SW480 (cell line): ENCODE results near the gene MAP1LC3B.

Experiments
- DNase-seq: peaks from one replicate; pipeline ENCODE4 v3.0.0-alpha.2; 2016; ENCODE audit warnings: low spot score

The MAP1LC3B gene

DNA sequence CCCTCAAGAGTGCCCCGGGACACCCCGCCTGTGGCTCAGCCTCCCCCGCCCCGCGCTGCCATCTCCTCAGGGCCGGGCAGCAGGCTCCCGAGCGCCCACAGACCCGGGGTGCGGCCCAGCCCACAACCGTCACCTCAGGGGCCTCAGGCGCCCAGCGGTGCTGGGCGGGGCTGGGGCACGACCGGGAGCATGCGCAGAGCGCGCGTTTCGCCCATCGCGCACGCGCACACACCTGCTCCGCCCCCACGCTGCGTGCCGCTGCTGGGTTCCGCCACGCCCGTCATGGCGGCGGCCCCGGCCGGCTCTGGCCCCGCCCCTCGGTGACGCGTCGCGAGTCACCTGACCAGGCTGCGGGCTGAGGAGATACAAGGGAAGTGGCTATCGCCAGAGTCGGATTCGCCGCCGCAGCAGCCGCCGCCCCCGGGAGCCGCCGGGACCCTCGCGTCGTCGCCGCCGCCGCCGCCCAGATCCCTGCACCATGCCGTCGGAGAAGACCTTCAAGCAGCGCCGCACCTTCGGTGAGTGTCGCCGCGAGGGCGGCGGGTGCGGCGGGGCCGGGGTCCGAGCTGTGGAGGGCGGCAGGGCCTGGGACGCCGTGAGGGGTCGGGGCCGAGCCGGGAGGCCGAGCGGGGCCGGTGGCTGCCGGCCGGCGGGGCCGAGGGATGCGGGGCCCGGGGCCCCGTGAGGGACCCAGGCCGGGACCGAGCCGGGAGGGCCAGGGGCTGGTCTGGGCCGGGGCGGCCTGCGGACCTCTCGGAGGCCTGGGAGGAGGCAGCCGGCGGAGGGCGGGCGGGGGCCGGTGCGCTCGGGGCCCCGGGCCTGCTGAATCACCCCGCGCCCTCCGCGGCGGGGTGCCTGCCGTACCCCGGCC, at the start of gene MAP1LC3B:
Gene MAP1LC3B, plus strand, starts transcription at position 387 of the 871 bp plus-strand sequence. Its CDS starts 92 bp downstream, at position 479.
- peak; percentile 90 for DNase-seq

DNA sequence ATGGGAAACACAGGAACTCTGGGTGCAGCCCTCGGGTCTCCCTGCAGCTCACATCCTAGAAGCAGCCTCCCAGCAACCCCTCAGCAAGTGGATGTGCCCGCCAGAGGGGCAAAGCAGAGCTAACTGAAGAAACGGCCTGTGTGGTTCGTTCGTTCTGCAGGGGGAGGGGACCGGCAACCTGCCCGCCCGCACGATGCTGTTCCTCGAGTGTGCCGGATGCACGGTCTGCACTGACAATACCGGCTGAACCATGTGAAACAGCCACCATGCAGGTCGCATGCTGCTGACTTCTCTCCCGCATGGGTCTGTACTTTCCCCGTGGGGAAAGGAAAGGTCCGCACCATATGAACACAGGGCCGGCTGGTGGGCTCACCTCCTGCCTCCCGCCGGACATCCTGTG, 49.6 kb upstream of the MAP1LC3B start:
- DNase-seq: no peak

DNA sequence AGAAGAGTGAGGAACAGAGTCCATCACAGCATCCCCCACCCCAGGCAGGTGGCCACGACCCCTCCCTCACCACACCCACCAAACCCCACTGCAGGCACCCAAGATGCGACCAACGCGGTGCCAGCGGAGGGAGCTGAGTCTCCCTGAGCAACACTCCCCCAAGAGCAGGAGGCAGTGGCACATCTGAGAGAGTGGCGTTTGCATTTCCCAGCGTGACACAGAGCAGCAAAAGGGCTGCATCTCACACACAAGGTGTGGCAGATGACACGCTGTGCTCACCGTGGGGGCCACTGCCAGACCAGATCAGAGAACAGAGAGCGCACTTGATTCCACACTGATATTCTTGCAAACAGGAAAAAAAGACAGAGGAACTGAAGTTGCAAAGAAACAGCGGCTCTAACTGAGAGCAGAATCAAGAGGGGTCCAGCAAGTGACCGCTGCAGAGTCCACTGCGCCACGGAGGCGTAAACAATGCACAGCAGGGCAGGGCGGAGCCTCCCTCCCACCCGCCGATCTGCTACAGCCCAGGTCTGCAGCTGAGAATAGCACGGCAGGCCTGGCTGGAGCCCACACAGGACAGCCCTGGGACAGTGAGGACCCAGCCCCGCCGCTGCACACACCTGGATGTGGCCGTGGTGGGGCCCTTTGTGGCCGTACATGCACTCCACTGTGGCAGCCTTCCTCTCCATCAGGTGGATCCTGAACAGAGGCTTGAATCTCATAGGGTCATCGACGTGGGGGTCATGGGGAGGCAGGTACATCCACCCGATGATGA, 49.0 kb upstream of the MAP1LC3B start:
- no peak for DNase-seq

DNA sequence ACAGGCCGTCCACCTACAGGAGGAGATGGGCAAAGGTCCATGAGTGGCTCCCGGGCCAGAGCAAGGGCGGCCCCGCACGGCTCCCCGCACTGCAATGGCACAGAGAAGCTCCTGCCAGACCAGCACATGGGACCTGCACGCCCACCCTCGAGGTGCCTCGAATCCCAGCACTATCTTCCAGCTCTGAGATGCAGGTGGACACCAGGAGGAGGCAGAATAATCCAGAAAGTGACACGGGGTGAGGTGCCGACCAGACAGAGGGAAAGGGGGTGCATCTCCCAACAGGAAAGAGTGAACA, 48.4 kb upstream of the MAP1LC3B start:
- no peak for DNase-seq

DNA sequence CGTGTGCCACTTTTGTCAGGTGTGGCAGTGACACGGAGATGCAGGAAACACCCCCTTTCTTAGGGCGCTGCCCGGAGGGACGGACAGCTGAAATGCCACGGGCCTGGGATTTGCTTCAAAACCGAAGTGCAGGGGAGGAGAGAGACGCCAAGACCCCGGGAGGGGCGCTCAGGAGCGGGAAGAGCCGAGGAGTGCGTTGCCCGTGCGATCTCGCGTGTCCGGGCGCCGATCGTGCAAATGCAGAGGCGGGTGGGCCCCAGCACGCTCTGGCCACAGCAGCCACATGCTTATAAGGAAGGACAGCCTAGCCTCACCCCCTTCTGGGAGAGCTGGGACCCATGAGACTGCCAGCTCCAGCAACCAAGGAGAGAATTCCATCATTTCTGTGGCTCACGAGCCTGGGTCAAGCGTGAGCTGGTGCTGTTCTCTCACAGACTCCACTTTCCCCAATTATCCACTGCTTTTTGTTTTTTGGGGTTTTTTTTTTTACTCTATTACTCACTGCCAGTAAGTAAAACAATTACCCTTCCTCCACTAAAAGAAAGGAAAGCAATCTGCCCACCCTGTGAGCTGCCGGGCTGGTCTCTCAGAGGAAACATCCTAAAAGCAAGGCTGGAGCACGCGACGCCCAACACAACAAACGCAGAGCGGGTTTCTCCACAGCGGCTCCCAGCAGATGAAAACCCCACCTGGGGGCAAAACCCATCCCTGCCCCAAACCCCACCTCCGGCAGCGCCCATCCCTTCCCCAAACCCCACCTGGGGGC, 47.8 kb upstream of the MAP1LC3B start:
- DNase-seq: no peak

DNA sequence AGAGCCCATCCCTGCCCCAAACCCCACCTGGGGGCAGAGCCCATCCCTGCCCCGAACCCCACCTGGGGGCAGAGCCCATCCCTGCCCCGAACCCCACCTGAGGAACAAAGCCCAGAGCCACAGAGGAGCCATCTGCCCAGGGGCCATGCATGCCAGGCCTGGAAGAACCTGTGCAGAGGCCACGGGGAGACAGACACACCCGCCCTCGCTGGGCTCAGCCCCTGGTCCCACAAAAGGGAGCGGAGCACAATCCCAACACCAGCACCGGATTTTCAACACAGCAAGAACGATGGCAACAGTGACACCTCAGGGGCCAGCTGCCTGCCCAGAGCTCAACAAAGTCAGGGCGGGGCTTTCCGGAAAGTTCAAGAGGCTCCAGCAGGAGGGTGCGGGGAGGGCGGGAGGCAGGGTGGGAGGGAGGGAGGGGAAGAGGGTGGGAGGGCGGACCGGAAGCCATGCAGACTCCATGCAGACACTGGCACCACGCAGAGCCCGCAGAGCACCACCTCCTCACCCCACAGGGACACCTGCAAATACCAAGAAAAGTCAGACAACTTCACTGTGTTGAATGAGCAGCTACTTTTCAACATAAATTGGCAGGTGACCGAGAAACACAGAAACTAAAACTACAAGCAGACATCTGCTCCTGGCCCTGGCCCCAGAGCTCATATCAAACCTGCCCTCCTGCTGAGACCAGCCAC, 47.1 kb upstream of the MAP1LC3B start:
- peak; percentile 27 for DNase-seq

DNA sequence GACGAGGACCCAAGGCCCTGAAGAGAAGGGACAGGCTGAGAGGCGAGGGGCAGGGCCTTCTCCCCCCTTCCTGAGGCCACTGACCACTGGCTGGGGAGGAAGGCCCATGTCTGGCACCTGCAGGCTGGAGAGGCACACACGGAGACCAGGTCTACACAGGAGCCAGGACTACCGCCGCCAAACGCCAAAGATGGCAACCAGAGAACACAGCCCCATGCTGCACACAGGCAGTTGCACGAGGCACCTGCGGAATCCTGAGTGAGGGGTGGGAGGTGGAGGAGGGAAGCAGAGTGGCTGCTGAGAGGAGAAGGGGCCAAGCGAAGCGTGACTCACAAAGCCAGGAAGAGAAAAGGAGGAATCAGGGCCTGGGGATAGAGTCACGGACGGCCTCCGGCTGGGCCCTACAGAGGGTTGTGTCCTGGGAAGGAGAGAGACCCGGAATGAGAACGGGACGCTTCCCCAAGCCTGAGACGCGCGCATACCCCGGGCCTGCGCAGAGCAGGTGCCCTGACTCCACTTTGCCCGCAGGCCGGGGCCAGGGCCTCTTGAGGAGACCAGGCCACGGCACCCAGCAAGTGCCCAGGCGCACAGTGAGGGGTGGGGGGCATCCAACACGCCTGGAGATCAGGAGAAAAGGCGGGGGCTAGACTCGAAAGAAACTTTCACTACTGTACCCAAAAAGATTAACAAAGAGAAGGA, 46.3 kb upstream of the MAP1LC3B start:
- no peak for DNase-seq

DNA sequence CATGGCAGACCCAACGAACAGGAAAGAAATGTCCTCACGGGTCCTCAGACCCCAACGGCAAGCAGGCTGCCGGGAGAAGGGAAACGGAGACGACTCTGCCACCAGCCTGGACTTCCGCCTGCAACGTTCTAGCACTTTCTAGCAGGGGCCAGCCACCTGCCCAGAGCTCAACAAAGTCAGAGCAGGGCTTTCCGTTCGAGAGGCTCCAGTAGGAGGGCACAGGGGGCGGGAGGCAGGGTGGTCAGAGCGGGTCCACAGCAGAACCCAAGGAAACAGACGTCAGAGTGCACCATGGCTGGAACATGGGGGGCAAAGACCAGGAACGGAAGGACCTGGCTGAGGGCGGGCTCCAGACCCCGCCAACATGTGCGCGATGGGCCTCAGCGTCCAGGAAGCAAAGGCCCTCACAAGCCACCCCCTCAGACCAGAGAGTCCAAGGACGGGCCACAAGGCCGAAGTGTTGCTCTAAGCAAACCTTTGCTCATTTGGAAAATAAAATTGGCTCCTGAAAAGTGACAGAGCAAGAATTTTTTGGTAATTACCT, 45.5 kb upstream of the MAP1LC3B start:
- no peak for DNase-seq

DNA sequence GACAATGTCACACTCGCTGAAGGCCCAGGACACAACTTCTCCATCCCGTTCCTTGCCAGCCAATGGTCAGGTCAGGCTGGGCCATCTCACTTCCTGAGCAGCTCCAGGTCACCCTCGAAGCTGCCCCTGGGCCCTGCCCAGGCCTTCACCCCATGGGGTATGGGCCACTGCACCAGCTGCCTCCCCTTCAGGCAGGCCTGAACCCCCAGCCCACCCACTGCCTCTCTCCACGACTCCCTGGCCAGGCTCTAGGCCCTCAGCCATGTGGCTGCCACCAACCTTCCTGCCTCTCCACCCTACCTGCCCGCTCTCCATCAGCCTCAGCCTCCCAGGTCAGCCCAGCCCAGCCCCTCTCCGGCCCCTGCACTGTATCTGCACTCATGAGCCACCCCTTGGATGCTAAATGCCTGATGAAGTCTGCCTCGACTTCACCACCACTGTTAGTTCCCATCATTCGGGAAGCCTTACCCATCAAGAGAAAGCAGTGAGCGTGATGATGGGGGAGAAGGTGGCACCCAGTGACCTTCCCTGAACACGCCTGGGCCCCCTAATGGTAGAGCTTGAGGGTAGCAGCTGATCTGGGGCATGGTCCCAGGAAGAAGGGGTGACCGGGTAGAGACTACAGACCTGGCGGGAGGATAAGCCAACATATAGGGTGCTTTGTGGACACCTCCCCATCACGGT, 44.1 kb upstream of the MAP1LC3B start:
- no peak for DNase-seq

DNA sequence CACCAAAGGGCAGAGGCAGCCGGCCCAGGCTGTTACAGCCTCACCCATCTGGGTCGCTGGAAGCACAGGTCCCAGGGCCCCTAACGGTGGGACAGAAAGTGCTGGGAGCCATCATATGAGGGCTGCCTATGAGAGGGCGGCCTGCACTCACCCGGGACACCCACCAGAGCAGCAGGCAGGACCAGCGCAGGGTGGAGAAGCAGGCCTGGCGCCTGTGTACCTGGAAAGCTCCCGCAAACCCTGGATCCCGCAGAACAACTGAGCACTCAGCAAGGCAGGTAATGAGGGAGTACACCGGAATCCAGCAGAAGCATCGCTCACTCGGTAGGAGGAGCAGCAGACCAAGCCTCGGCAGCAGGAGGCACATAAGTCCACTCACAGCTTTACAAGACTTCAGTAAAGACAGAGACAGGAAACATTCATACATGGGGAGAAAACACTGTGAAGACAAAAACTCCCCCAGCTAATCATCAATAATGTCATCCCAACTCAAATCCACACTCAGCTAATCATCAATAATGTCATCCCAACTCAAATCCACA, 43.4 kb upstream of the MAP1LC3B start:
- DNase-seq: no peak

DNA sequence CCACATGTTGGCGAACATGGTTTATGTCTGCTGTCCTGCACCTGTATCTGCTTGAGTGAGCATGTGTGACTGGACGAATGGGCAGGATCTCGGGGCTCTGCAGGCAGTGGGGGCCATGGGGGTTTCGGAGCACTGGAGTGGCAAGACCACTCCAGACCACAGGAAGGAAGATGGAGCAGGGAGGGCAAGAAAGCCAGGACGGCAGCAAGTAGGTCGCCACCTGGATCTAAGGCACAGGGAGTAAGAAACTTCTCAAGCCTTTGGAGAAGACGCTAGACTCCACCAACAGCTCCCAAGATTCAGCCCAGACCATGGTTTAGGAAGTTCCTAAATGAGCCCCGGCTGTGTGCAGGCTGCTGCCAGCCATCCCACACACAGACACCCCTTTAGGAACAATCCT, 42.1 kb upstream of the MAP1LC3B start:
- DNase-seq: no peak

DNA sequence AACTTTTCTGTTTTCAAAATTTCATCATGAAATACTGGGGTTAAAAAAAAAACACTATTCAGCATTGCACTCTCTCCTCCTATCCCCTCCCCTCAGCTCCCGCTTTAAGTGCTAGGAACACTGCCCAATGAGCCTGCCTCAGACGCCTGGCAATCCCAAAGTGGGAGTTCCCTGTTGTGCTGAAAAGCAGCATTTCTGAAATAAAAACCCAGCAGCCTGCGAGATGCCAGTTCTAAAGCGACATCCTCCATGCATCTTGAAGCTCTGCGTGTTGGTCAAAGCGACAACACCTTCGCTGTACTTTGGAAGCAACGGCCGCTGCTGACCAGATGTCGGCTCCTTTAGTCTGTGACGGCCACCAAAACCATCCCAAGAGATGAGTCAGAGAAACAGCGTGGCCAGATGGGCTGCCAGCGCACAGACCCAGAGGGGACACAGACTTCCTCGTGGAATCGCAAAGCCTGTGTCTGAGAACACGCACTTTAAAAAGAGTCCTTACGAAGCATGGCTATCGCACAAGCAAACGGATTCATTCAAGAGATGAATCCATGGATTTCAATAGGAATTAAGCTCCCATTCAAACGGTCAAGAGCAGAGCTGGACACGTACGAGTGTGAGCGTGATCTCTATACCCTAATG, 41.3 kb upstream of the MAP1LC3B start:
- DNase-seq: no peak

DNA sequence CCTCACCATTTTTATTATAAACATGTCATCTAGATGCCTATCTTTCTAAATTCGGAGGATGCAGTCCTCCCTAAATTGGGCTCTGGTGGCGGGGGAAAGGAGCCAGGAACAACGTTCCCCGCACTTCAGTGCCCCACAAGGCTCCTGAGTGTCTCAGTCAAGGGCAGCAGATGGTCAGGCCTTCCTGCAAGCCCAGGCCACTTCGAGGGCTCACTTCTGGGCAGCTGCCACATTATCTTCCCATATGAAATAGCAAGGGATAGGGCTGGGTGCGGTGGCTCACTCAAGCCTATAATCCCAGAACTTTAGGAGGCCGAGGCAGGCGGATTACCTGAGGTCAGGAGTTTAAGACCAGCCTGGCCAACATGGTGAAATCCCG, 40.8 kb upstream of the MAP1LC3B start:
- DNase-seq: no peak

DNA sequence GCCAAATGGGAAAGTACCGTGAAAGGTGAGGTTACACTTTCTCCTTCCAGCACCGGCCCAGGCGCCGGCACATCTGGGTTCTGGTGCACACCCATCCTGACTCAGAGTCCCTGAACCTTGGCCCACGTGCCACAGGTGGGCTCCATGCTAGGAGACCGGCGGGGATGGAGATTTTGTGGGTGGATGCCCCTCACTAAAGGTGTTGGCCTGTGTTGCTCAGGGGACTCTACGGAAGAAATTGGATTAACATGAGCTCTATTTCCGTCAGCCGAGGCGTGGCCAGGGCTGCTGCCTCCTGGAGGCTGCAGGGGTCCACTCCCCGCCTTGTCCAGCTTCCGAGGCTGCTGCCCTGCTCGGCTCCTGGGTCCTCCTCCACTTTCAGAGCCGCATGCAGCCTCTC, 39.3 kb upstream of the MAP1LC3B start:
- DNase-seq: no peak

DNA sequence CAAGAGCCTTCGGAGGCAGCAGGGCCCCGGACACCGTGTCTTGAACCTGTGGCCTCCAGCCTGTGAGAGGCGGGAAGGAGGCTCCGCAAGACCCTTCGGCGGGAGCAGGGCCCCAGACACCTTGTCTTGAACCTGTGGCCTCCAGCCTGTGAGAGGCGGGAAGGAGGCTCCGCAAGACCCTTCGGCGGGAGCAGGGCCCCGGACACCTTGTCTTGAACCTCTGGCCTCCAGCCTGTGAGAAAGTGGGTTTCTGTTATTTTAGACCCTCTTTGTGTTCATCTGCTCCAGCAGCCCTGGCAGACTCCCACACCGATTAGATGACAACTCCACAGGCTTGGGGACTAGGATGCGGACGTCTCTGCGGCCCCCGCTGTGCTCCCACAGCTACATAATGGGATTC, 38.5 kb upstream of the MAP1LC3B start:
- DNase-seq: no peak

DNA sequence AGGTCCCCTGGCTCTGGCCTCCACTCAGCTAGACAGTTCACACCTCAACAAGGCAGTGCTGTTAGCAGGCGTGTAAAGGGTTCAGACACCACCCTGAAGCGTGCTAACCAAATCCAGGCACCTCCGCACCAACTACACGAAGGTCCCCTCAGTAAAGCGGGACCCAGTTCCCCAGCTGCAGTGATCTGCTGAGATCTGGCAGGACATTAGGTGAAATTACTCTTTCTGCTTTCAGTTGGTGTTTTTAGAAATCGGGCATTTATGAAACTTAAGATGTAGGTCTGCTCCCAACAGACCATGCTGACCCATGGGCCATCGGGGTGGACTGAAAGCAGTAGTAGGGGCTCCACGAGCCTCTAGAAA, 35.7 kb upstream of the MAP1LC3B start:
- no peak for DNase-seq

DNA sequence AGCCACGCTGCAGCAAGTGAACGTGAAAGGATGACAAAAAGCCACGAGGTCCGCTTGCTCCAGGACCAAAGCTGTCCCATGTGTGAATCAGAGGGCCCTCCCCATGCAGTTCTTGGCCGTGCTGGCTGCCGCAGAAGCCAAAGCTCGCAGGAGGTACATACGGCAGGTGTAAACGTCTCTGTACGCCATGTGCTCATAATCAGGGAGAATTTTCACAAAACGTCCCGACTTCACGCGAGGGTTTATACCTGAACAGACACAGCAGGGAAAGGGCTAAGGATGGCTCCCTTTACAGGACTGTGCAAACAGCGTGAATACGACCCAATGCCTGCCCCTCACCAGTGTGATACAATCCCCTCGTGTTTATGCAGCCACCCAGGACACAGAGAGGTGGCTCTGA, 33.9 kb upstream of the MAP1LC3B start:
- no peak for DNase-seq

DNA sequence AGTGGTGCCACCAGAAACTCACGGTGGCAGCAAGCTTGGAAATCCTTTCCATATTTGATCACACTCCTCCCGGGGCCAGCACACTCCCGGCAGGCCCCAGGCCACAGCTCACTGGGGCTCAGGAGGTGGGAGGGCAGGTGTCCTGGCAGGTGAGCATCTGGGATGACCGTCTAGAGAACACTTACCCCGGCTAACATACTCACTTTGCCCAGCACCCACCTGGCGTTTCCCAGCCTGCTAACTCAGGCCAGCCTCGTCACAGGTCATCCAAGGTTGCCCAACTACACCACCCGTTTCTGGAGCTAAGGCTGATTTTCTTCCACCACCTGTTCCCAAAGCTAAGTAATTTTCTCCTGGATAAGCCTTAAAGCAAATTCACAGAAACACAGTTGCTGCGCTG, 33.4 kb upstream of the MAP1LC3B start:
- DNase-seq: no peak

DNA sequence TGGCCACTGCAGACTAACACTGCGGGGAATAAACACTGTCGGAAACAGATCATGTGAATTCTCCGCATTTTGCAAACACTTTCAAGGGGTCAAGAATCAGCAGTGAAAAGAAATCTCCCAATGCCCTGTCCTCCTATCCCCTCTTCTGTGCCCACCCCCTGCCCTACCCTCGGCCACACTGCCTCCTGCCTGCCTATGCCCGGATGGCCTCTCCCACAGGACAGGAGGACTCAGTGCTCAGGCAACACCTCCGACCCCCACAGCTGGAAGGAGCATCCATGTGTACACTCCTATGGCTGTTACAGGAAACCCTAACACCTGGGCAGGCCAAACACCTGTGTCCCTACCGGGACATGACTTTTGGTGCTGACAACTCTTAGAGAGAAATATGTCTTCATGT, 33.0 kb upstream of the MAP1LC3B start:
- no peak for DNase-seq
